ENCODE data around the gene FAM241A. TPM values are rescaled to one million over a fixed set of nuclear protein-coding genes. Genes with fewer than 3 reads are reported as not detected.

The FAM241A gene
- total and polyA plus RNA-seq, 8 donors: 0.58 to 8.4 (median 3.1) TPM; not detected in 1

DNA sequence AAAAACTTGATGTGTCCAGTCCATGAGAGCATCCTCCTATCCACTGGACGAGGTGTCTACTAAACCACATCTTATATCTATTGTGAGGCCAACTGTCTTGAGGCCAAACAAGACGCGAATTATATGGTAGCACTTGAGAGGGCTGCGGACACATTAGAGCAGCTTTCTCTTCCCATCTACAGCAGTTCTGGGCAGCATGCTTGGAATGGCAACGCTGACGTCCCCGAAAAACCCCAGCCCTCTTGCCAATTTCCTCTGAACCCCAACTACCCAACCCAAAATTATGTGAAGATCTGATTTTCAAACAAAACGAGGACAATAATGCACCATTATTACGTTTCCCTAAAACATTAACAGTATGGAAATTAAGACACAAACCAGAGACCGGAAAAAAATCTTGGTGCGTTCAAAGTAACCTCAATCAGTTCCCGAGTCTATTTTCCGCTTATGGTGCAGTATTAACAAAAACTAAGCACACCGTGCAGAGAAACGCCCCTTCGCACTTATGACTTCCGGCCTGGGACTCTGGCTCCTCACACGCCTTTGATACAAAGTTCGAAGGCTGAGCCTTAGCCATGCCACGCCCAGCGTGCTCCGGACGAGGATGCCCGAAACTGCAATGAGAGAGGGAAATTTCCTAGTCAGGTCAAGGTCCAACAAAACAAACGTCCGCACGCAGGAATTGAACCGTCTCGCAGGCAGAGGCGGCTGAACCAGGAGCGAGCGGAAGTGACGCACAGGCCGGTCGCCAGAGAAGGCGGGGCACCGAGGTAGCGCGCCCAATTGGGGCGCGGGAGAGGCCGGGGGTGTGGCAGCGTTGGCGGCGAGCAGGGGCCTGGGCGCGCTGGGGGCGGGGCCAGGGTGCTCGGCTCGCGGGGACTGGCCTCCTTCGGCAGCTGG is 85.9 kb downstream of the FAM241A start:
- H3K9me3 ChIP-seq: no peaks in the 10 kb centered on the region
- WGBS, 5 donors: 0 to 2% (median 1%) methylated on average over 28 to 52 of the region's 52 CpGs
- intact Hi-C loops (cut with DNase I; ENCODE audit: low total_unique reads): no loop called here
- peak overlapping the region; percentile 94 to 99 (median 97) for H3K27ac ChIP-seq
- peaks cover 5 to 44% (median 21%) of the 10 kb centered on the region in 4 donors for H3K4me1 ChIP-seq
- TF ChIP-seq CTCF (IDR thresholded peaks at IDR 0.05) (no peak), POLR2A (IDR thresholded peaks at IDR 0.05) (peak in 1 of 4 donors; percentile 31)
- H3K36me3 ChIP-seq: no peaks in the 10 kb centered on the region
- peak overlapping the region; percentile 85 to 92 (median 92) for H3K4me3 ChIP-seq
- peak; percentile 98 to 99 for DNase-seq
- H3K27me3 ChIP-seq: no peaks in the 10 kb centered on the region

GRCh38 chr4:112231779-112232713 is 86.8 kb downstream of the FAM241A start, which contains the start of gene AP1AR:
AP1AR (plus strand) TSS chr4:112231787; CDS start chr4:112232092, 305 bp downstream.
- DNase-seq: peak; percentile 78 to 95

GRCh38 chr4:112234952-112235609 is 89.8 kb downstream of the FAM241A start:
- no peak overlapping the region for H3K4me3 ChIP-seq
- intact Hi-C loops (cut with DNase I; ENCODE audit: low total_unique reads): loop anchor here (5.0 kb wide), 1 partner anchor 138 kb away; no protein-coding TSS in a partner anchor
- WGBS, 5 donors: 40 to 48% (median 44%) methylated on average over 3 of the region's 3 CpGs
- no peaks in the 10 kb centered on the region for H3K27me3 ChIP-seq
- H3K27ac ChIP-seq: no peak overlapping the region
- H3K36me3 ChIP-seq: no peaks in the 10 kb centered on the region
- peak; percentile 74 to 91 for DNase-seq
- TF ChIP-seq CTCF (IDR thresholded peaks at IDR 0.05) (peak in 5 of 7 experiments; percentile 33 to 72 (median 67)), POLR2AphosphoS5 (IDR thresholded peaks at IDR 0.05) (peak in 1 of 3 donors; percentile 33), POLR2A (IDR thresholded peaks at IDR 0.05) (no peak), EP300 (IDR thresholded peaks at IDR 0.05) (no peak)
- H3K9me3 ChIP-seq: no peaks in the 10 kb centered on the region
- peaks cover 5 to 43% (median 18%) of the 10 kb centered on the region in 4 donors for H3K4me1 ChIP-seq

More at GRCh38 chr4:112231779-112232713, 86.8 kb downstream of the FAM241A start, which contains the start of gene AP1AR:
- Histone ChIP-seq H3K27me3 (no peaks in the 10 kb centered on the region), H3K4me1 (peaks cover 5 to 44% (median 21%) of the 10 kb centered on the region in 4 donors), H3K36me3 (no peaks in the 10 kb centered on the region), H3K4me3 (peak within 1 kb of the TSS; percentile 85 to 92 (median 92)), H3K27ac (peak within 1 kb of the TSS; percentile 94 to 99 (median 97)), H3K9me3 (no peaks in the 10 kb centered on the region)
- 0 to 1% (median 0%) methylated on average over 21 to 70 of the region's 70 CpGs for WGBS, 5 donors
- TF ChIP-seq CTCF (IDR thresholded peaks at IDR 0.05) (peak in 1 of 7 experiments; percentile 28), EP300 (IDR thresholded peaks at IDR 0.05) (no peak), POLR2AphosphoS5 (IDR thresholded peaks at IDR 0.05) (peak in 2 of 3 donors; percentile 91), POLR2A (IDR thresholded peaks at IDR 0.05) (peak in 2 of 4 donors; percentile 34 to 47)
- intact Hi-C loops (cut with DNase I; ENCODE audit: low total_unique reads): no loop called here
